Measurements from ENCODE around the gene GBF1.
"Not testable (repeated sequence)": the region's sequence is repeated elsewhere in the genome, so short reads cannot be mapped to it uniquely, and the experiment has no call there.

The GBF1 gene

GRCh38 chr10:102245082-102245931, at the start of gene GBF1:
Gene GBF1, plus strand, starts transcription at chr10:102245532. Its CDS starts 13,407 bp downstream, at chr10:102258939.
- DNase-seq (ENCODE audit: low read depth), result peak; percentile 80

GRCh38 chr10:102196893-102197292, 48.4 kb upstream of the GBF1 start:
- no peak for DNase-seq (ENCODE audit: low read depth)

DNA sequence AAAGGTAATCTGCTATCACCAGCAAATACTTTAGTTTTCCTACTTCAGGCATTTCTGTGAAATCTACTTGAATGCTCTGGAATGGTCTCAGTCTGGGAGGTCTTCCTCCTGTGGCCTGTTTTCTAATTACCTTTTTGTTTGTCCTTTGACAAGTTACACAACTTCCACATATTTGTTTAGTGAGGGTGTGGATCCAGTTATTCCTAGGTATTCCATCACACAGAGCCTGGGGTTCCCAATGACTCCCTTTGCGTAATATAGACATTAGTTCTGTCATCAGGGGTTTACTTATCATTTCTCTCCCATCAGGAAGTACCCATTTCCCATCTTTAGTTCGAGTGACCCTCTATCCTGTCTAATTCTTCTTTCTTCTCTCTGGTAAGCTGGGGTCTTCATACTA, 47.3 kb upstream of the GBF1 start:
- no peak for DNase-seq (ENCODE audit: low read depth)

GRCh38 chr10:102200751-102201640, 44.3 kb upstream of the GBF1 start:
- no peak for DNase-seq (ENCODE audit: low read depth)

DNA sequence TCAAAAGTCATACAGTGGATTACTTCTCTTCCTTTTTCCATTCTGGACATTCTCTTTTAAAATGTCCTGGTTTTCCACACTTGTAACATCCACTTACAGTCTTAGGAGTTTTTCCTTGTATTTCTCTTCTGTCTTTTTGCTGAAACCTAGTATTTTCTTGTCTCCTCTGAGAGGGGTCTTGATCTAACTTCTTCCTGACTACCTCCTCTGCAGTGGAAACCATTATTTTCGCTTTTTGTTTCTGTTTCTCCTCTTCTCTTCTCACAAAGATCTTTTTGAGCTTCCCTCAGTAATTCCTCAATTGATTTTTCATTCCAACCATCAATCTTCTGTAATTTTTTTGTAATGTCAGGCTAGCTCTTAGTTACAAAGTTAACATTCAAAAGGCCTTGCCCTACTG, 42.9 kb upstream of the GBF1 start:
- no peak for DNase-seq (ENCODE audit: low read depth)

DNA sequence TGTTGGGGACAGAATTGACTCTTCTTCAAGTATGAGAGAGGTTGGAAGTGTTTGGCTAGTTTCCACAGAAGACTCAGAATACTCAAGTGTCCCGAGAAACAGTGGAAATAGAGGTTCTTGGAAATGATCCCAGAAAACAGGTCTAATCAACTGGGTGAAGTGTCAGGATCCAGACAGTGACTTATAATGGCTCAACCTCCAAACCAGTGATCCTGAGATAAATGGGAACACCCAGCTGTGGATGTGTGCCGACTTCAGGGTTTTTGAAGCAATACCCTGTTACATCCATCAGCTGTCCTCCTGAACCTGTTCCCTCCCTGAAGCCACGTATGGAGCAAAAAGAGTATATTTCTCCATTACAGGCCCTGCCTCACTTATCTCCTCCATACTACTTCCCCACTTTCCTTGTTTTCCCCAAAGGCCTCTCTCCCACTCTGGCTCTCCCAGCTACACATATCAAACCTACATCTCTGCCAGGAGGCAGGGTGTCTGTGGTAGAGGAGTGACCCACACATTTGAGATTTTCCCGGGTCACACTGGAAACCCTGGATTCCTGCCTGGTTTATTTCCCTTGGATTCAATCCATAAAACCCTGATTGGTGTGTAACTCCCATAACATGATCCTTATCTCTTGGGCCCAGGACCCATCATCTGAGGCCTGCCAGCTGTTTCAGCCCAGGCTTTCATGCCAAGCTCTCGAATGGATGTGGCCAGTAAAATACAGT, 36.9 kb upstream of the GBF1 start:
- no peak for DNase-seq (ENCODE audit: low read depth)

DNA sequence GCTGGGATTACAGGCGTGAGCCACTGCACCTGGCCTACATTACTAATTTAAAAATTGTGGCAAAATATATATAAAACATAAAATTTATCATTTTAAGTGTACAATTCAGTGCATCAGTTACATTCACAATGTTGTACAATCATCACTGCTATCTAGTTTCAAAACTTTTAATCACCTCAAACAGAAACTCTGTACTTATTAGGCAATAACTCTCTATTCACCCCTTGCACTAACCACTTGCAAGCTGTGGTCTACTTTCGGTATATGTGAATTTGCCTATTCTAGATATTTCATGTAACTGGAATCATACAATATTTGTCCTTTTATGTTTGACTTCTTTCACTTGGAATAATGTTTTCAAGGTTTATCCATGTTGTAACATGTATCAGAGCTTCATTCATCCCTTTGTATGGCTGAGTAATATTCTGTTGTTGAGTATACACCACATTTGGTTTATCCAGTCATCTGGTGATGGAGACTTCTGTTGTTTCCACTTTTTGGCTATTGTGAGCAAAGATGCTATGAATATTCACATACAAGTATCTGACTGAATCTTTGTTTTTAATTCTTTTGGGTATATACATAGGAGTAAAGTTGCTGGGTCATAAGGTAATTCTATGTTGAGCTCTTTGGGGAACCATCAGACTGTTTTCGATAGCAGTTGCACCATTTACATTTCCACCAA, 33.6 kb upstream of the GBF1 start:
- no peak for DNase-seq (ENCODE audit: low read depth)

DNA sequence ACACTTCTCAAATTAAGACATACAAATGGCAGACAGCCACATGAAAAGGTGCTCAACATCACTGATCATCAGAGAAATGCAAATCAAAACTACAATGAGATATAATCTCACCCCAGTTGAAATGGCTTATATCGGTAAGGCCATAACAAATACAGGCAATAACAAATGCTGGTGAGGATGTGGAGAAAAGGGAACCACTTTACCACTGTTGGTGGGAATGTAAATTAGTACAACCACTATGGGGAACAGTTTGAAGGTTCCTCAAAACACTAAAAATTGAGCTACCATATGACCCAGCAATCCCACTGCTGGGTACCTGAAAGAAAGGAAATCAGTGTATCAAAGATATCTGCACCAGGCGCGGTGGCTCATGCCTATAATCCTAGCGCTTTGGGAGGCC, 31.7 kb upstream of the GBF1 start:
- not testable (repeated sequence) for DNase-seq (ENCODE audit: low read depth)

DNA sequence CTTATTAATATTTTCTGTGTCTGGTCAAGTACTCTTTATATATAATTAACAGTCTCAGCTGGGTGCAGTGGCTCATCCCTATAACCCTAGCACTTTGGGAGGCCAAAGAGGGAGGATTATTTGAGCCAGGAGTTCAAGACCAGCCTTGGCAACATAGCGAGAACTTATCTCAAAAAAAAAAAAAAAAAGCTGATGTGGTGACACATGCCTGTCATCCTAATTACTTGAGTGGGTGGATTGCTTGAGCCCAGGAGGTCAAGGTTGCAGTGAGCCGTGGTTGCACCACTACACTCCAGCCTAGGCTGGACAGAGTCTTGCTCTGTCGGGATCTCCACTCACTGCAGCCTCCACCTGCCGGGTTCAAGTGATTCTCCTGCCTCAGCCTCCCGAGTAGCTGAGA, 26.0 kb upstream of the GBF1 start:
- DNase-seq (ENCODE audit: low read depth), result no peak

DNA sequence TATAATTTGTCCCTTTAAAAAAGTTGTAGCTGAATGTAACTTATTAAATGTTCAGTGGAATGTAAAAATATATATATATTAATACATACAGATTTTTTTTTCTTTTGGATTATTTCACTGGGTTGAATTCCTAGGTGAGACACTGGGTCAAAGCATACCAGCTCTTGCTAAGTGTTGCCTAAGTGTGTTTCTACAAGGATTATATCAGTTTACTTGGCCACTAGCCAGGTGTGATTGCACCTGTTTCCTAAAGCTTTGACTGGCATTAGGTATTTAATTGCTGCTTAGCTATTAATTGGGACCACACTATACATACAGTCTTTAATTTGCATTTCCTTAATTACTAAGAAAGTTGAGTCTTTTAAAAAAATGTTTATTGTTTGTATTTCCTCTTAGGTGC, 24.7 kb upstream of the GBF1 start:
- DNase-seq (ENCODE audit: low read depth), result no peak

GRCh38 chr10:102222797-102223196, 22.5 kb upstream of the GBF1 start:
- no peak for DNase-seq (ENCODE audit: low read depth)

GRCh38 chr10:102225646-102226541, 19.4 kb upstream of the GBF1 start, which contains the start of gene ELOVL3:
Gene ELOVL3, plus strand, starts transcription at chr10:102226299. Its CDS starts 250 bp downstream, at chr10:102226549.
- DNase-seq (ENCODE audit: low read depth), result peak; percentile 73

DNA sequence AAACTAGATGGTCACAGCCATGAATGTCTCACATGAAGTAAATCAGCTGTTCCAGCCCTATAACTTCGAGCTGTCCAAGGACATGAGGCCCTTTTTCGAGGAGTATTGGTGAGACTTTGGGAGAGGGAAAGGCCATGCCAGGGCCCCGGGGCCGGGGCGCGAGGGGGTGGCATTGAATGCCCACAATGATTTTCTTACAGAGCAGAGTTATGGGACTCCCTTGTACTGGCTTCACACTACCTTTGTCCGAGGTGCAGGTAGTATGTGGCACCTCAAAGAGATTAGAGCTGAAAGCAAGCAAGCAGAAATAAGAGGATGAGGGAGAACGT, 18.8 kb upstream of the GBF1 start:
- no peak for DNase-seq (ENCODE audit: low read depth)

GRCh38 chr10:102227050-102227449, 18.3 kb upstream of the GBF1 start:
- DNase-seq (ENCODE audit: low read depth), result no peak

DNA sequence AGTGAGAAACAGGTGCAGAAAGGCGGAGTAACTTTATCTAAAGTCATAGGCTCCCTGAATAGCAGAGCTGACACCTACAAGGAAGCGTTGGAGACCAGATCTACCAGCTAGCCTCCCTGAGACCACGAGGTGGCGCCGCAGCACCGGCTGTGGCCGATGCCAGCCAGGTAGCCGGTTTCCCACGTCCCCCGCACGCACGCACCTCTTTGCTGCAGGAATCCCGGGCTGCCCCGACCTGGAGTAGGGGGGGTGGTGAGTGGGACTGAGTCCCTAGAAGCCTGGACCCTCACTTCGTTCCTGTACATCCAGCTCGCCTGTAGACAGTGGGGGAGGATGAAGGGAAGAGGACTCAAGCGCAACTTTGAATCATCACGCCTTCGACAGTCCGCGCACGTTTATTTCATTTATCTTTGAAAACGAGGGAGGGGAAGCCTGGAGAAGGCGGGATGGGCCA, 15.5 kb upstream of the GBF1 start:
- peak; percentile 78 for DNase-seq (ENCODE audit: low read depth)

- no peak for DNase-seq (ENCODE audit: low read depth)
Observed at GRCh38 chr10:102230264-102230860, 15.0 kb upstream of the GBF1 start.

DNA sequence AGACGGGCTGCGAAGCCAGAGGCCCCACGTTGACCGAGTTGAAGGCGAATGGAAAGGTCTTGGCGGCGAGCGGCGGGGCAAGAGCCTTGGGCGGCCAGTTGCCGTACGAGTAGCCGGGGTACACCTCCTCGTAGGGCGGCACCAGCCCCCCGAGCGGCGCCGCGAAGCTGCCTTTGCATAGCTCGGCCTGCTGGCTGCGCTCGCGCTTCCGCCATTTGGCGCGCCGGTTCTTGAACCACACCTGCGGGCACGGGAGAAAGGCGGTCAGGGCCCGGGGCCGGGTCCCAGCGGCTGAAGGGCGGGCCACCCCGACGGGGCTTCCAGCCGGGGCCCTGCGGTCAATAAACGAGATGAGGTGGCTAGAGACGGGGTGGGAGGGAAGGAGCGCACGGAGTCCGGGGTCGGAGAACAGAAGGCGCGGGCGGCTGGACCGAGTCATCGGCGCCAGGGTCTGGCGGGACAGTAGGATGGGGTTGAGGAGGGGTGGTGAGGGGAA, 14.4 kb upstream of the GBF1 start:
- DNase-seq (ENCODE audit: low read depth), result no peak

DNA sequence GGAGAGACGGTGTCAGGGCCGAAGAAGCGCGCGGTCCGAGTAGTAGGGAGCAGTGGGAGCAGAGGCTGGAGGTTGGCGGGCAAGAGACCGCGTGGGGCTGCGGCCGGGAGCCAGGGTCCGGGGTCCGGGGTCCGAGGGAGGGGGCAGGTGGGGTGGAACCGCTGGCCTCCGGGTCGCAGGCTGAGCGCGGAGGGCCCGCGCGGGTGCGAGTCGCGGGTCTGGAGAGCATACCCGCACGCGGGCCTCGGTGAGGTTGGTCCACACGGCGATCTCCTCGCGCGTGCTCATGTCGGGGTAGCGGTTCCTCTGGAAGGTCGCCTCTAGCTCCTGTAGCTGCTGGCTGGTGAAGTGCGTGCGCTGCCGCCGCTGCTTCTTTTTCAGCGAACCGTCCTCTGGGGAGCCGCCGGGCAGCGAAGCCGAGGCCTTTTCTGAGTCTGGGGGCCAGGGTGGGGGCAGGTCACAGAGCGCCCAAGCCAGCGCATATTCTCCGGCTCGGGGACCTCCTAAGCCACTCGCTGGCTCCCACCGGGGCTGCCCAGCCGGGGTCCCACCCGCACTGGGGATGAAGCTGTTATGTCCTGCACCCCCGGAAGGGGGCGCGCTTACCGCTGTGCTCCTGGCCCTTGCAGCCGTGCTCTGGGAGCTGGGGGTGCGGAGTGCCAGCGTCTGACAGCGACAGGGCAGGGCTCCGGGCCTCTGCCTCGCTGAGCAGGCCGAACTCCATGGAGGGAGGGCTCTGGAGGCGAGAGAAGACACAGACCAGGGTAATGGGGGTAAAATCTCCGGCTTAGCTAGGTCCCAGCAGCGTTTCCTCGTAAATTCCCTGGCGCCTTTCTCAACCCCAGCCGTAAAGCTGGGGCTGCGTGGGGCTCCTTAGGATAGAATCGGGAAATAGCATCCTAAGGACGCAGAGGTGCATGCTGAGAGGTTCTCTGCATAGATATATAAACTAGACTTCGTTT, 13.7 kb upstream of the GBF1 start:
- DNase-seq (ENCODE audit: low read depth), result peak; percentile 56

DNA sequence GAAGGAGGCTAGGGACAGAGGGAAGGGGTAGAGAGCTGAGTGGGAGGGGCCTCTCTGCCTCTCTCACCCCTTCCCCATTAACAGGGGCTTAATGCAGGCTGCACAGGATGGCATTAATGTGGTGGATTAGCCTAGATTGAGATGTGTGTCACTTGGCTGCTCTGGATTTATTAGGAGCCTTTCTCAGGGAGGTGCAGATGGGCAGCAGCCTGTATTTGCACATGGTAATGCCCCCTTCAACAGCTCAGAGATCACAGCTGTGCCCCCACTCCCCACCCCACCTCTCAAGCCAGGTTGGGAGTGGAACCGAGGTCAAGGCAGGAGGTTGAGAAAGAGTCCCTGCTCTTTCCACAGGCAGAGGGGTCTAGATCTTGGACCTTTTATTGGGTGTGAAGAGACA, 11.3 kb upstream of the GBF1 start:
- DNase-seq (ENCODE audit: low read depth), result no peak
